HG02938 (cell line): ENCODE measurements around the gene MED12.

Experiments used
- ATAC-seq: cut with Tn5 transposase; IDR thresholded peaks from one replicate; pipeline ENCODE4 v1.9.1; 2021; ENCODE audit warnings: mild to moderate bottlenecking, moderate library complexity; ENCODE audit not compliant: unreplicated experiment

The MED12 gene

DNA sequence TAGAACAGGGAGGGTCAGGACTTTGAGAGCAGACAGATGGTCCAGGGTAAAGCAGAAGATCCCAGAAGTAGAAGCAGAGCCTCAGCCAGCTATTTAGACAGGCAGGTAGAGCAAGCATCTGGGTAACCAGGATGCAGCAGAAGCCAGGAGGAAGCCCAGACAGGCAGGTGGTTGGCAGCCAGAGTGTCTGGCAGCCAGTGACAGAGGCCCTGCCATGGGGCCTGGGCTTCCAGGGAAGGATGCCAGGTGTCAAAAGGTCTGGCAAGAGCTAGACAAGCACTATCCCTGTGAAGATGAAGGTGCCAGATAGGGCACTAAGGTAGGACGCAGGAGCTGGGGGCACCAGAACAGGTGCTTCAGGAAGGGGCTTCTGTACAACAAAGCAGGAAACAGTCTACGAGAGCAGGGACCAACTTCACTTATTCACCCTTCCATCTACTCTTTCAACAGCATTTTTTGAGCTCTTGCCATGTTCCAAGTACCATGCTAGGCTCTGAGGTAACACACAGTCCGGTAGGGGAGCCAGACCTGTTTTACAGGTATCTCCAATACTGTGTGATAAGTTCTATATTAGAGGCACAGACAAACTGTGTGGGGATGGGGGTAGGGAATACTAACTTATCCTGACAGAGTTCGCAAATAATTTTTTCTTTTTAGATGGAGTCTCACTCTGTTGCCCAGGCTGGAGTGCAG lies 66.6 kb downstream of the MED12 start:
- no peak for ATAC-seq

DNA sequence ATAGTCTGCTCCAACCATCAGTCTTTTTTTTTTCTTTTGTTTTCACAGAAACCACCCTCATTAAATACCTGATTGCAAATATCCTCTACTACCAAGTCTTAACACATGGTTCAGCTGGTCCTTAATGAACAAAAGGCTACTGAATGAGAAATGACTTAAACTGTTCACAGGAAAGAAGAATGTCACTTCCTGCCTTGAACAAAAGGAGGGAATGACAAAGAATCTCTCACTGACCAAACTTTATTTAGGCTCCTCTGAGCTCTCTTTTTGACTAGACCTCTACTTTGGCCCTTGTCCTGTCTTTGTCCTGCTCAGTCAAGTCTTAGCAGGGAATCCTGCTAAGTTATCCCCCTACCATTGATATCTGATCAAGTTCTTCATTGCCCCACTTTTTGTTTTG lies 72.9 kb downstream of the MED12 start:
- no peak for ATAC-seq
